HuH-7.5 (cell line): ENCODE measurements around the gene MKLN1.
"Not testable (repeated sequence)": the region's sequence is repeated elsewhere in the genome, so short reads cannot be mapped to it uniquely, and the experiment has no call there.

Source experiments
- DNase-seq: peaks from one replicate; pipeline ENCODE4 v3.0.0; 2011; ENCODE audit warnings: low spot score

Gene MKLN1

DNA sequence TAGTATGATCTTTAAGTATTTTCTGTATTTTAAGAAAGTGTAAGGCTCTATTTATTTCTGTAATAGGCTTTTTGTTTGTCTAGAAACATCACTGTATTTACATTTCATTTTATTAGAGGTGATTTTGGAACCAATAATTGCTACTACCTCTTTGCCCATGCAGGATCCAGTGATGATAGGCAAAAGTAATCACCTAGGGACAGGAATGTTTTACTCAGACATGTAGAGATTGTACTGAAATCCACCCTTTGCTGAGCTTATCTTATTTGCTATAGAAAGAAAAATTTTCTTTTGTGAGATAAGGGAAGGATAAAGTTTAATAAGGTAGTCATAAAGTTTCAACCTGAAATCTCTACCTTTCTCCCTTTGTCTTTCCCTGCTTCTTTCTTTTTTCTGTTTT is 73.5 kb downstream of the MKLN1 start:
- DNase-seq = no peak

DNA sequence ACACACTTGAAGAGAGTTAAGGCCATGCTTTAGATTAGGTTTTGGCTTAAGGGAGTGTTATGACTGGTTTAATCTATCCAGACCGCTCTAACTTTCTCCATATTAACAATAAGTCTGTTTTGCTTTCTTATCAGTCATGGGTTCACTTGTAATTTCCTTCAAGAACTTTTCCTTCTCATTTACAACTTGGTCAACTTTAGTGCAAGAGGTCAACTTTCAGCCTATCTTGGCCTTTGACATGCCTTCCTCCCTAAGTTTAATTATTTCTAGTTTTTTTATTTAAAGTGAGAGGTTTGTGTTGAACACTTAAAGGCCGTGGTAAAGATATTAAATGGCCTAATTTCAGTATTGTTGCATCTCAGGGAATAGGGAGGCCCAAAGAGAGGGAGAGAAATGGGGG is 75.6 kb downstream of the MKLN1 start:
- DNase-seq = no peak

DNA sequence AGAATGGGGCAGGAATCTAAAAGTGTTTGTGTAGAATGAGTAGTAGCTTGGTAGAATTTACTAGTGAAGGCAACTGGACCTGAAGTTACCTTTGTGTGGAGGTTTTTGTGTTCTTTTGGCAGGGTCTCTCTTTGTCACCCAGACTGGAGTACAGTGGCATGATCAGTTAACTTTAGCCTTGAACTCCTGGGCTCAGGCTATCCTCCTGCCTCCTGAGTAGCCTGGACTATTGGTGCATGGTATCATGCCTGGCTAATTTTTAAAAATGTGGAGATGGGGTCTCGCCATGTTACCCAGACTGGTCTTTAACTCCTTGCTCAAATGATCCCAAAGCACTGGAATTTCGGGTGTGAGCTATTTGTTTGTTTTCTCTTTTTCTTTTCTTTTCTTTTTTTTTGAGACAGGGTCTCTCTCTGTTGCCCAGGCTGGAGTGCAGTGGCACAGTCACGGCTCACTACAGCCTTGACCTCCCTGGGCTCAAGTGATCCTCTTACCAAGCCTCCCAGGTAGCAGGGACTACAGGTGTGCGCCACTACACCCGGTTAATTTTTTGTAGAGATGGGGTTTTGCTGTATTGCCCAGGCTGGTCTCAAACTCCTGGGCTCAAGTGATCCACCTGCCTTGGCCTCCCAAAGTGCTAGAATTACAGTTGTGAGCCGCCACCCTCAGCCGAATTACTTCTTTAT is 76.7 kb downstream of the MKLN1 start:
- DNase-seq = no peak

DNA sequence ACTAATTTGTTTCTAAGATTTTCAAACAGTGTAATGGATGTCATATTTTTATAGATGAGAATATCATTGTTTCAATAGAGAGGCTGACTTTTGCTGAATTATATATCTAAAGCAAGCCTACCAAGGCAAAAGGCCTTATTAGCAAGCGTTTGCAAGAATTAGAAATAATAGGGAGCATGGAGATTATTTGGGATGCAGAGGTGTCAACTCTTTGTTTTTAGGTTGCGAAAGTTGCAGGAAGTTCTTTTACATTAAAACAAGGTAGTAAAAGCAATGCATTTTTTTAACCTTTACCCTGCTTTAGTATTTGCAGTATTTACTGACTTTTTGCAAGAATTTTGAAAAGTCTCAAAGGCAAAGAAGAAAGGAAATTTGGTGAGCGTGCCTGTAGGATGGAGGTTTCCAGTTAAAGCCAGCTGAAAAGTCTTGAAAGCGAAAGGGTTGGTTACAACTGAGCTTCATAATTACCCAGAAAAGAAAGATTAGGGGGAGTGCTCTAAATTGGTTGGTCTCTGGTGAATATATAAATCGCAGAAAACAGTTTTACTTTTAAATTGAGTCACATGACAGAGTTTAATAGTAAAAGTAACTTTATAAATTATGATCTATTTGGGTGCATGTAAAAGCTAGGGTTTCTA is 81.6 kb downstream of the MKLN1 start:
- DNase-seq = no peak

DNA sequence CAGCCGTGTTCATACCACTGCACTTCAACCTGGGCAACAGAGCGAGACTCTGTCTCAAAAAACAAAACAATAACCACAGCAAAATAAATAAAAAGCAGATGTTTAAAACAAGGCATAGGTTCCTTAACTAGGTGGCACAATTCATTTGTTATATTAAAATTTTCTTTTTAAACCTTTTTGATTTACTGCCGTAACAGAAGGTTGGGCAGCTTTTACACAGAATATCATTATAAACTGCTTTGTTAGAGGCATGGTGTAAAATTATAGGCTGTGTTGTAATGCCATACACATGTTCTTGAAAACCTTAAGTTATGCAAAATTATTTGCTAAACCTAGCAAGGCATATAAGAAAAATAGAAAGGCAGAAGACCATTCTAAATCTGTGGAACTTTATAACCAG is 84.4 kb downstream of the MKLN1 start:
- no peak for DNase-seq

DNA sequence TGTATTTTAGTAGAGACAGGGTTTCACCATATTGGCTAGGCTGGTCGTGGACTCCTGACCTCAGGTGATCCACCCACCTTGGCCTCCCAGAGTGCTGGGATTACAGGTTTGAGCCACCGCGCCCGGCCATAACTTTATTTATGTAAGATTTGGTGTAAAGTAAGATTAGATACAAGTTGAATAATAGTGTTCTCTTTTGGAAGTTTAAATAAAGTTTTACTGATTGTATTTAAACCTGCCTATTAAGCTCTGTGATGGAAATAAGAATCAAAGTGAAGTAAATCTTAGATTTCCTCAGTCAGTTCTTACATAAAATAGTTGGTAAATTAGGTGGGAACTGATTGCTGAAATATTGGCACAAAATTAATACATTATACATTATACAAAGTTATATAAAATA is 86.0 kb downstream of the MKLN1 start:
- DNase-seq = no peak

DNA sequence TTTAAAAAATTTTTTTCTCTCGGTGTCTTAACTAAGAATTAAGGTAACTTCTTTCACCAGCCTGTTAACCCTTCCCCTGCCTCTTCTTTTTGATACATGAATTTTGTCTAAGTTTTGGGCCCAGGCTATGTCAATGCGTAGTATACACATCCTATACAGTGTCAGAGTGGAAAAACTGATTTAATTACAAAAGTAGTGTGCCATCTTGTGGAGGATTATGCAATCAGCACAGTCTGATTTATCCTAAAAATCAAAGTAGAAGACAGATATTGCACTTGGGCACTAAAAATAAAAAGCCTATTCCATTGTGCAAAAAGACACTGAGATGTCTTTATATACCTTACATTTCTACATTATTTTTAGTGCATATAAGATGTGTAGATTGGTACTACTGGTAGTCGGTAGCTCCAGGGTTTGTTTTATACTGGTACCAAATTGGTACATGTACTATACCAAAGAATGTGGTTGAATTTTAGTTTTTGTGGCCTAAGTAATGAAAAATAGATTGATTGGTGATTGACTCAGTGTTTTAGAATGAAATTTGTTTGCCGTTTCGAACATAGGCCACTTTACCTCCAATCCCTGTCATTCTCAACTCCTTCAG is 96.6 kb downstream of the MKLN1 start:
- peak; percentile 7 for DNase-seq

DNA sequence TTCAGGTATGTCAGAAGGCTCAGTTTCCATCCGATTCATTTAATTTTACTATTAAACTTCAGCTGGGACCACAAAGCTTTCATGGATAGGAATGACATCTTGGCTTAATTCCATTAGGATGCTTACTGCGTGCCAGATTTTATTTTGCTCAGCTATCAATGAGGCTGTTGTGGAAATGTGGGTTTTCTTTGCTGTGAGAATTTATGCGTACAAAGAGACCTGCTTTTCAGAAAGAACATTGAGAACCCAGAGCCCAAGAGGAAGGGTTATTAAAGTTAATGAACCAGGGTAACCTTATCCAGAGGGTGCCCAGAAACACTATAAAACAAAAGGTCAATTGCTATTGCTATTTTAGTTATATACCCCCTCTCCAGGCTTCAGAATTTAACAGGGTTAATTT is 98.3 kb downstream of the MKLN1 start:
- DNase-seq = no peak

DNA sequence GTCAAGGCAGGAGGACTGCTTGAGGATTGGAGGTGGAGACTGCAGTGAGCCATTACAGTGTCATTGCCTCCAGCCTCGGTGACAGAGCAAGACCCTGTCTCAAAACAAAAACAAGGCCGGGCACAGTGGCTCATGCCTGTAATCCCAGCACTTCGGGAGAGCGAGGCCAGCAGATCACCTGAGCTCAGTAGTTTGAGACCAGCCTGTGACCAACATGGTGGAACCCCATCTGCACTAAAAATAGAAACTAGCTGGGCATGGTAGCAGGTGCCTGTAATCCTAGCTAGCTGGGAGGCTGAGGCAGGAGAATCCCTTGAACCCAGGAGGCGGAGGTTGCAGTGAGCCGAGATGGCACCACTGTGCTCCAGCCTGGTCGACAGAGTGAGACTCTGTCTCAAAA is 103.2 kb downstream of the MKLN1 start:
- not testable (repeated sequence) for DNase-seq

DNA sequence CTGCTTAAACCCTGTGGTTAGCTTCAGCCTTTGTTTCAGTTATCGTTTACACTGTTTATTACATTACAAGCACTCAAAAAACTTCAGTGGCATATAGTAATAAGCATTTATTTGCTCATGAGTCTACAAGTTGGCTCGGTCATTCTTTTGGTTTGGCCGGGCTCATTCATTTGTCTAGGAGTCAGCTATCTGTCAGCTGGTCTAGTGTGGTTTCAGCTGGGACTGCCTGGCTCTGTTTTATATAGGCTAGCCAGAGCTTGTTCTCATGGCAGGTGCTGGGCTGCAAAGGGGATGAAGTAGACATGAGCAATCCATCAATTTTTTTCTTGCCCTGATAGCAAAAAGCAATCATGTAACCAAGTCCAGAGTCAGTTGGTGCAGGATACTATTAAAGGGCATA is 103.6 kb downstream of the MKLN1 start:
- no peak for DNase-seq

DNA sequence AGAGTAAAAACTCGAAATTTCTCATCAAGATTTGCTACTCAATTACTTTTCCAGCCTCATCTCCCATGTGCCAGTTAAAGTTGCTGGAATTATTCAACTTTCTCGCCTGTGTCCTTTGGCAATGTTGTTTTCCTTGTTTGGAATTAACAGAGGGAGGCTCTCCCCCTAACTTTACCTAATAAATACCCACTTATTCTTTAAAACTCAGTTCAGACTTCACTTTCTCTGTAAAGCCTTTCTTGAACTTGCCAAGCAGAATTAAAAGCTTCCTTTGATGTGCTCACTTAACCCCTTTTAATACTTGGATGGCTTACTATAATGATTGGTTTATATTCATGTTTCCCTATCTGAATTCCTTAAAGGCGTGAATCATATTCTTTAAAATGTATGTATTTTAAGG is 104.1 kb downstream of the MKLN1 start:
- no peak for DNase-seq

DNA sequence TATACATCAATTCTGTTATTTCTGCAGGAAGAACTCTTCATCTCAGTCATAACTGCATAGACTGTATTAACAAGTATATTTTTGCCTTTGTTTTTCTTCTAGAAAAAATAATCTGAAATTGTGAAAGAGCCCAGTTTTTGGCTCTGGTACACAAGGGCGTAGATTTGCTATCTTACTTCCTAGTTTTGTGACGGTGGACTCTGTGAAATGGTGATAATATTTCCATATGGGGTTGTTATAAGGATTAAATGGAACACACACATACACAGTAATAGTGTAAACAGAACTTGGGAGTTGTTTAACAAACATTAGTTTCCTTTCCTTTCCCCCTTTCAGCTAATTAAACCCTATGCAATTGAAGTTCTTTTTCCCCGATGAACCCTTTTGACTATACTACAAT is 108.7 kb downstream of the MKLN1 start:
- DNase-seq = no peak

DNA sequence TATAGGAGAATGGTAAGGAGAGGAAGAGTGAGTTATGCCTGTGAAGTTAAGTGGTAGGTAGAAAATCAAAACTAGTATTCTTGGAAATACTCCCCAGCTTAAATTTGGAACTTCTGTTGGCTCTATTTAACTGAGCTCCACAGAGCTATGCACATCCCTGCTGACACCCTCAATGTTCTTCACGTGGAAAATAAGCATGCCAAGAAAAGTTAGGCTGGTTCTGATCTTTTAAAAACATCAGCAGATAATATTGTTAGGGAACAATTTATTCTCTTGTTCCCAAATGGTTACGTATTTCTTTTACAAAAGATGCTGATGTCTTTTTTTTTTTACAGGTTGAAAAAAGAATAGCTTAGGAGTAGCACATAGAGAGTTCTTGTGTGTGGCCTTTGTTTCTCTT is 111.3 kb downstream of the MKLN1 start:
- no peak for DNase-seq

DNA sequence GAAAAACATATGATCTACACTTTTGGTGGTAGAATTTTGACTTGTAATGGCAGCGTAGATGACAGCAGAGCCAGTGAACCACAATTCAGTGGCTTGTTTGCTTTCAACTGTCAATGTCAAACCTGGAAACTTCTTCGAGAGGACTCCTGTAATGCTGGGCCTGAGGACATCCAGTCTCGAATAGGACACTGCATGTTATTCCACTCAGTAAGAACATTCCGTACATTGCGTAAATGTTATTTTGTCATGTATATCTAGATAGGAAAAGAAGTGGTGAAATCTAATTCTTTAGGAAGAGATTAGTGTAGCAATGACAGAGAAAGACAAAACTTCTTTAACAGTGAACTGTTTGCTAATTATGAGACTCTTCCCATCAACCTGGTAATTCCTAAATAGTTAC is 115.8 kb downstream of the MKLN1 start:
- DNase-seq = no peak

DNA sequence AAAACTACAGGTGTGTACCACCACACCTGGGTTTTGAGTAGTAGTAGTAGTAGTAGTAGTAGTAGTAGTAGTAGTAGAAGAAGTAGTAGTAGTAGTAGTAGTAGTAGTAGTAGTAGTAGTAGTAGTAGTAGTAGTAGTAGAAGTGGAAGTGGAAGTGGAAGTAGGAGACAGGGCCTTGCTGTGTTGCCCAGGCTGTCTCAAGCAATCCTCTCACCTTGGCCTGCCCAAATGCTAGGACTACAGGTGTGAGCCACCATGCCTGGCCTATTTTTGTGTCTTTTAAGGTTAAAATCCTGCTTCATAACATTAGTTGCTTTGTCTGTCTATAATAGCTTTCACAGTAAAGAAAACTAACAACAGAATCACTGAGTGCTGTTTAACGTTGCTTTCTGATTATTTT is 117.0 kb downstream of the MKLN1 start:
- no peak for DNase-seq

DNA sequence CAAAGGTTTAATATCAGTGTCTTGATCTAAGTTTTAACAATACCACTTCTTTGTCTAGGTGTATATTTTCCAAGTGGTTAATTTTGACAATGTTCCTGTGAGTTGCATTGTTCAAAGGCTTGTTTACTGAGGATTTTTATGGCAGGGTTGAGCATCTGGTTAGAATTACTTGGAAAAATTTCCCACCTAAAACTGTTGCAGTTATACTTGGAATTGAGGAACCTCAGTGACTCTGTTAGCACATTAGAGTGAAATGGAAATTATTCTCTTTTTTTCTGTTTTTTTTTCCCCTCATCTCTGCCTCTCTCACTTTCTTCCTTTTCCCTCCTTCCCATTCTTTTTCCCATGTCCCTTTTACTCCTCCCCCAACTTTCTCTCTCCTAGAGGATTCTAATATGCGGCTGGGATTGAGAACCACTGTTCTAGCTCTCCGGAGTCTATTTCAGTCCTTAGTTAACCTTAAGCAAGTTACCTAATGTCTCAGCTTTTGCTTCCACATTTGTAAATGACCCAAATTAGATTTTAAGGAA is 121.8 kb downstream of the MKLN1 start:
- DNase-seq = no peak

DNA sequence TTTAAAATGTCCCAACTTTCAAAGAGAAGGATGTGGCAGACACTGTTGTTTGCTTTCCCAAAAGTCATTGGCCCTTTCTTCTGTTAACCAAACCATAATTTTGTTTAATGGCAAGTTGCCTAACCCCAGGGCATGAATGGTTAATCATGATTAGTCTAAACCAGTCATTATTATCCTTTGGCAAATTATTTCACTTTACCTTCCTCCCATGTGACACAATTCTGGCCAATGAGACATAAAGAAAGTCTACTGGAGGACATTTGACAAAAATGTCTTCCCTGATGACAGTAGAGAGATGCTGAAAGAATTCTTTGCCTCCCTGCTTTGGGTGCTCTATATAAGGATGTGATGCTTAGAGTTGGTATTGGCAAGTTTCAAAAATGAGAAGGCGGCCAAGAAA is 126.8 kb downstream of the MKLN1 start:
- no peak for DNase-seq

DNA sequence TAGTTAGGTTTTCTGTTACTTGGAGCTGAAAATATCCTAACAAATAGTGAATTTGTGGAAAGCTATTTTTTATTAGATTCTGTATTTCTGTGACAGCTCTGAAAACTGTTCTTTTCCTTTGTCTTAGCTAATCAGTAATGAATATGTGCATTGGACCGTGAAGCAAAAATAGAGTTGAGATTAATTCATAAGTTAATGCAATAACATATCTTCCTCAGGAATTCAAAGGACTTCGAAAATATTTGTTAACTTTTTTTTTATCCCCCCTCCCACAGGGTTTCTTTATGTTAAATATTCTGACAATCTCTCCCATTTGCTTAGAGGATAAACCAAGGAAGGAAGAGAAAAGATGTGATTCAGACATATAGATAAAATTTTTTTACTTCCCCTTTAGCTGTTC is 127.3 kb downstream of the MKLN1 start:
- no peak for DNase-seq

DNA sequence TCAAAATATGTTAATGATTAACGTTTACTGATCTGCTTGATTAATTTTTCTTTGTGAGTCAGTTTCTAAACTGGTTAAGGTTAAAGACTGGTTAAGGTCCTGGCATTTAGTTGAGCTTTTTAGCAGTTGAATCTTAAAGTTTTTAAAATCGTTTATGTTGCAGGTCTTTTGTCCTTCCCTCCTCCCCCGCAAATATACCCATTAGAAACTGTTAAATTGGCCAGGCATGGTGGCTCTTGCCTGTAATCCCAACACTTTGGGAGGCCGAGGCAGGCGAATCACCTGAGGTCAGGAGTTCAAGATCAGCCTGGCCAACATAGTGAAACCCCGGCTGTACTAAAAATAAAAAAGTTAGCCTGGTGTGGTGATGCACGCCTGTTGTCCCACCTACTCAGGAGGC is 127.9 kb downstream of the MKLN1 start:
- DNase-seq = no peak

DNA sequence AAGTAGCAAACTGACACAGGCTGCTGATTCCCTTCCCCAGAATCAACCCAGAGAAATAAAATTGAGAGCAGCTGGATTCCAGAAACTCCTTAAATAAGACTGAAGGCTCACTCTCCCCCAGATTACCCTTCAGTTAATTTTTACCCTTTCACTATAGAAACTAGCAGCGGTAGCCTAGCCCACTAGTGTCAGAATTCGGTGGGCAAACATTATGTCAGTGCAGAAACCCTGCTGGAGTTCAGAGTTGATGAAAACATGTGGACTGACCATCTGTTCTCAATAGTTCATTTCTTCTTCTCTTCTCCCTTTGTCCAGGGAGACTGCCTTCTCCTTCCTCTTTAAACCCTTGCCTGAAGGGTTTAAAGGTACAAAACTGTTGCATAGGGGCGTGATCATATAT is 128.7 kb downstream of the MKLN1 start:
- no peak for DNase-seq

DNA sequence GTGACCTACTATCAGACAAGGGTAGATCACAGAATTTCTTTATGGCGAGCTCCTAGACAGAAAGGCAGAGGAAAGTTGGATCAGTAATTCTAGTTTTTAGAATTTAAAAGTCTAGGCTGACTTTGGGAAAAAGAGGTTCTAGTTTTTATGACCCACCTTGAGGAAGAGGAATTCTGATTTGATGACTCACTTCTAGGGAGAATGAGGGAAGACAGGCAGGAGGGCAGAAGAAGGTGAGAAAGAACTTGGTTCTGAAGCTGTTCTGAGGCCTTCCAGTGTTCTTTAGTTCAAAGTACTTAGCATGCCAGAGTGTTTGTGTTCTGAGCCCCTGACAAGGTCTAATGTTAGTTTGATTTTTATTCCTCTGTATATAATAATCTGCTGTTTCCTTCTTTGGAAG is 131.6 kb downstream of the MKLN1 start:
- DNase-seq = no peak

DNA sequence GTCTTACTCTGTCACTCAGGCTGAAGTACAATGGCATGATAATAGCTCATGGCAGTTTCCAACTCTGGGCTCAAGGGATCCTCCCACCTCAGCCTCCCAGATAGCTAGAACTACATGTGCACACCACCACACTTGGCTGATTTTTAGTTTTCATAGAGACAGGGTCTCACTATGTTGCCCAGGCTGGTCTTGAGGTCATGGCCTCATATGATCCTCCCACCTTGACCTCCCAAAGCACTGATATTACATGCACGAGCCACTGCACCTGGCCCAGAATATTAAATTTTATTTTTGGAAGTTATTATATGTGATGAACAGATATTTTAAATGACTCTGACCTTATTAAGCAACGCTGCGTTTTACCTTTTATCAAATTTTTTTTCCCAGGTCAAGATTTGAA is 134.4 kb downstream of the MKLN1 start:
- no peak for DNase-seq

DNA sequence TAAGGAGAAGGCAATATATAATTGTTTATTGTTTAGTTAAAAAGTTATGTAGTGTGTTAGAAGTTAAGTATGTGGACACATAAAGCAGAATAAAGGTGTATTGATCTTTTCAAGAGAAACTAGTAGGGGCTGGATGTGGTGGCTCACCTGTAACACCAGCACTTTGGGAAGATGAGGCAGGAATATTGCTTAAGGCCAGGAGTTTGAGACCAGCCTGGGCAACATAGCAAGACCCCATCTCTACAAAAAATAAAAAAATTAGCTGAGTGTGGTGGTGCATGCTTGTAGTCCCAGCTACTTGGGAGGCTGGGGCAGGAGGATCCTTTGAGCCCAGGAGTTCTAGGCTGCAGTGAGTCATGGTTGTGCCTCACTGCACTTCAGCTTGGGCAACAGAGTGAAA is 135.0 kb downstream of the MKLN1 start:
- not testable (repeated sequence) for DNase-seq
